Measurements from ENCODE around the gene POLL. TPM values are rescaled to one million over a fixed set of nuclear protein-coding genes. Genes with fewer than 3 reads are reported as not detected.

Gene POLL
- total and polyA plus RNA-seq, 2 experiments from 2014 or later = 17.3 to 24.3 TPM

- no peaks in the 10 kb centered on the region for H3K9me2 ChIP-seq (ENCODE audit: insufficient read depth)
- peak; percentile 14 for ATAC-seq
- Mint-ChIP-seq H3K9me3 (no peaks in the 10 kb centered on the region; the same call in 2 of the 3 replicates), H3K4me1 (peaks cover 24% of the 10 kb centered on the region), H3K27ac (no peak overlapping the region), H3K4me3 (peak overlapping the region; percentile 74), H3K27me3 (ENCODE audit: insufficient read depth, low read depth, poor library complexity) (peaks cover 43% of the 10 kb centered on the region), H3K36me3 (ENCODE audit: low read depth) (no peaks in the 10 kb centered on the region; the same call in 2 of the 3 replicates)
- no peak overlapping the region for H3K27ac ChIP-seq (ENCODE audit: low read depth)
- H3F3A ChIP-seq (replicated peaks; ENCODE audit: low read depth) = peaks cover 6% of the 10 kb centered on the region; the same call in 1 of the 2 replicates
- H3K36me3 ChIP-seq (ENCODE audit: insufficient read depth) = no peaks in the 10 kb centered on the region; the same call in 1 of the 2 replicates
- no peak for TF ChIP-seq ETS1 (IDR thresholded peaks at IDR 0.05)
- TF ChIP-seq CREB1 (CRISPR knock-in tag; IDR thresholded peaks at IDR 0.05; ENCODE audit: low read depth) = no peak
- TF ChIP-seq POLR2AphosphoS5 (IDR thresholded peaks at IDR 0.05; ENCODE audit: low read depth) = 0 out of 2 replicates have a peak, but pooled peaks have one; percentile 7
- TF ChIP-seq JUNB (IDR thresholded peaks at IDR 0.05; ENCODE audit: unreplicated experiment) = no peak
- no peaks in the 10 kb centered on the region for H4K20me1 ChIP-seq (replicated peaks; ENCODE audit: insufficient read depth)
- DNase-seq (ENCODE audit: low spot score) = peak; percentile 27
- peak overlapping the region; percentile 89 for H3K4me3 ChIP-seq
- no peaks in the 10 kb centered on the region for H3K79me2 ChIP-seq (replicated peaks; ENCODE audit: insufficient read depth)
- peak overlapping the region; percentile 97 for H3K4me2 ChIP-seq
- peaks cover 74% of the 10 kb centered on the region for H3K27me3 ChIP-seq (ENCODE audit: insufficient read depth)
- peaks cover 18% of the 10 kb centered on the region; the same call in 1 of the 2 replicates for H3K4me1 ChIP-seq (ENCODE audit: insufficient read depth)
- H2AFZ ChIP-seq = peak overlapping the region; percentile 97
Observed at GRCh38 chr10:101570428-101571270, 17.4 kb downstream of the POLL start.

GRCh38 chr10:101569622-101570427, 18.2 kb downstream of the POLL start:
- H3K4me1 ChIP-seq (ENCODE audit: insufficient read depth) = peaks cover 18% of the 10 kb centered on the region; the same call in 1 of the 2 replicates
- H3K79me2 ChIP-seq (replicated peaks; ENCODE audit: insufficient read depth) = no peaks in the 10 kb centered on the region
- H3K9me2 ChIP-seq (ENCODE audit: insufficient read depth) = no peaks in the 10 kb centered on the region
- Mint-ChIP-seq H3K4me3 (peak overlapping the region; percentile 74), H3K9me3 (no peaks in the 10 kb centered on the region; the same call in 2 of the 3 replicates), H3K27me3 (ENCODE audit: insufficient read depth, low read depth, poor library complexity) (peaks cover 46% of the 10 kb centered on the region), H3K36me3 (ENCODE audit: low read depth) (no peaks in the 10 kb centered on the region; the same call in 2 of the 3 replicates), H3K4me1 (peaks cover 24% of the 10 kb centered on the region), H3K27ac (no peak overlapping the region)
- peak overlapping the region; percentile 94 for H2AFZ ChIP-seq
- H3K4me2 ChIP-seq = peak overlapping the region; percentile 97
- H3F3A ChIP-seq (replicated peaks; ENCODE audit: low read depth) = peaks cover 6% of the 10 kb centered on the region; the same call in 1 of the 2 replicates
- peaks cover 78% of the 10 kb centered on the region for H3K27me3 ChIP-seq (ENCODE audit: insufficient read depth)
- TF ChIP-seq ZNF331 (CRISPR knock-in tag; IDR thresholded peaks at IDR 0.05; ENCODE audit: low read depth) (no peak), NANOG (IDR thresholded peaks at IDR 0.05; ENCODE audit: borderline replicate concordance) (no peak)
- TF ChIP-seq, protein P1, sequence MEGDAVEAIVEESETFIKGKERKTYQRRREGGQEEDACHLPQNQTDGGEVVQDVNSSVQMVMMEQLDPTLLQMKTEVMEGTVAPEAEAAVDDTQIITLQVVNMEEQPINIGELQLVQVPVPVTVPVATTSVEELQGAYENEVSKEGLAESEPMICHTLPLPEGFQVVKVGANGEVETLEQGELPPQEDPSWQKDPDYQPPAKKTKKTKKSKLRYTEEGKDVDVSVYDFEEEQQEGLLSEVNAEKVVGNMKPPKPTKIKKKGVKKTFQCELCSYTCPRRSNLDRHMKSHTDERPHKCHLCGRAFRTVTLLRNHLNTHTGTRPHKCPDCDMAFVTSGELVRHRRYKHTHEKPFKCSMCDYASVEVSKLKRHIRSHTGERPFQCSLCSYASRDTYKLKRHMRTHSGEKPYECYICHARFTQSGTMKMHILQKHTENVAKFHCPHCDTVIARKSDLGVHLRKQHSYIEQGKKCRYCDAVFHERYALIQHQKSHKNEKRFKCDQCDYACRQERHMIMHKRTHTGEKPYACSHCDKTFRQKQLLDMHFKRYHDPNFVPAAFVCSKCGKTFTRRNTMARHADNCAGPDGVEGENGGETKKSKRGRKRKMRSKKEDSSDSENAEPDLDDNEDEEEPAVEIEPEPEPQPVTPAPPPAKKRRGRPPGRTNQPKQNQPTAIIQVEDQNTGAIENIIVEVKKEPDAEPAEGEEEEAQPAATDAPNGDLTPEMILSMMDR (conservative IDR thresholded peaks at IDR 0.05; ENCODE audit: low read depth in 2 of 2) = peak; percentile 57 to 85
- peak overlapping the region; percentile 89 for H3K4me3 ChIP-seq
- no peaks in the 10 kb centered on the region for H4K20me1 ChIP-seq (replicated peaks; ENCODE audit: insufficient read depth)
- DNase-seq (ENCODE audit: low spot score) (peak; percentile 79), ATAC-seq (peak; percentile 70)
- H3K27ac ChIP-seq (ENCODE audit: low read depth) = no peak overlapping the region
- H3K36me3 ChIP-seq (ENCODE audit: insufficient read depth) = no peaks in the 10 kb centered on the region; the same call in 1 of the 2 replicates

Data from GM23338 (cell line).